Left cardiac atrium (tissue), 4 donors: Measurements from ENCODE around the gene CENPL. TPM values are rescaled to one million over a fixed set of nuclear protein-coding genes. Genes with fewer than 3 reads are reported as not detected.
"Not testable (repeated sequence)": the region's sequence is repeated elsewhere in the genome, so short reads cannot be mapped to it uniquely, and the experiment has no call there.

Source experiments
- ATAC-seq, 2 donors: fragments of 200-7000 bp; cut with Tn5 transposase; one replicate each; pipeline ENCODE4 v1.9.1; 2020; ENCODE audit warnings: mild to moderate bottlenecking in 2 of 2, moderate library complexity in 2 of 2
- DNase-seq: peaks from one replicate; pipeline ENCODE4 v3.0.0-alpha.2; 2020
- intact Hi-C, 2 donors: fragments of 100-400 bp; cut with DNase I; formaldehyde crosslinking; loops; one replicate each; pipeline versions ENCODE4 v1.14.1 to v1.15.1; 2022 to 2023
- total RNA-seq, 2 donors: library from RNA; stranded (reverse); fragmentation: NEBNext Ultra II Directional; extraction: Animal tissue kit (Norgen Biotek cat#: 25700); gene quantifications; one replicate each; pipeline ENCODE4 v1.2.1, GENCODE V29; 2021
- donor health status: DM: no; HTN: yes; CAD: no.
- donor health status: DM: no; HTN: yes; CAD: no; lungs with severe emphysema.
- donor health status: DM: yes; HTN: yes; CAD: no.
- donor health status: Dilated cardiomyopathy.

Gene CENPL
- total RNA-seq, 2 donors from 2014 or later, result 4.3 to 4.9 TPM

DNA sequence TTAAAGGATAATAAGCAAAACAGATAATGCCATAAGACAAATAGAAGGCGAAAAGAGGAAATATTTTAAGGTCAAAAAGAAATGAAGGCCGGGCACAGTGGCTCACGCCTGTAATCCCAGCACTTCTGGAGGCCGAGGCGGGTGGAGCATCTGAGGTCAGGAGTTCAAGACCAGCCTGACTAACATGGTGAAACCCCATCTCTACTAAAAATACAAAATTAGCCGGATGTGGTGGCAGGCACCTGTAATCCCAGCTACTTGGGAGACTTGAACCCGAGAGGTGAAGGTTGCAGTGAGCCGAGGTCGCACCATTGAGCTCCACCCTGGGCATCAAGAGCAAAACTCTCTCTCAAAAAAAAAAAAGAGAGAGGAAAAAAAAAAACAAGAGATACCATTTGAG is 54.4 kb downstream of the CENPL start:
- DNase-seq, intact Hi-C loops, ATAC-seq: not testable (repeated sequence)

DNA sequence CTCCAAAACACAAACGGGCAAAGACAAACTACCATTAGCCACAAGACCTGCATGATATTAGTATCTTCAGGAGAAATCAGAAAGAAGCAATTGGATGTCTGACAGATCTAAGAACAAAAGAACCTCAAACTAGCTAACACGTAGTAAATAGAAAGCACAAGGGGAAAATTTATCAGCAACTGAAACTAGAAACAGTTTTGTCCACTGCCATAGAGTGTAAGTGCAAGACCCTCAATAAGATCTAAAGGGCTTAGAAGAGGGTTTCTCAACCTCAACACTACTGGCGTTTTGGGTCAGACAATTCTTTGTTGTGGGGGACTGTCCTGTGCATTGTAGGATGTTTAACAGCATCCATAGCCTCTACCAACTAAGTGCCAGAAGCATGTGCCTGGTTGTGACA is 55.9 kb downstream of the CENPL start:
- intact Hi-C loops, result no loop called here
- DNase-seq, result no peak
- no peak for ATAC-seq

- ATAC-seq, result no peak
- DNase-seq, result no peak
- intact Hi-C loops, result no loop called here
These were observed 56.5 kb downstream of the CENPL start for GRCh38 chr1:173768206-173768605.

DNA sequence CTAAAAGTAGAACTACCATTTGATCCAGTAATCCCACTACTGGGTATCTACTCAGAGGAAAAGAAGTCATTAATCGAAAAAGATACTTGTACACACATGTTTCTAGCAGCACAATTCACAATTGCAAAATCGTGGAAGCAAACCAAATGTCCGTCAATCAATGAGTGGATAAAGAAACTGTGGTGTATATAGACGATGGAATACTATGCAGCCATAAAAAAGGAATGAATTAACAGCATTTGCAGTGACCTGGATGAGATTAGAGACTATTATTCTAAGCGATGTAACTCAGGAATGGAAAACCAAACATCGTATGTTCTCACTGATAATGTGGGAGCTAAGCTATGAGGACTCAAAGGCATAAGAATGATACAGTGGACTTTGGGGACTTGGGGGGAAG is 60.4 kb downstream of the CENPL start:
- intact Hi-C loops, DNase-seq, ATAC-seq: not testable (repeated sequence)

- ATAC-seq (no peak), DNase-seq (no peak)
- intact Hi-C loops, result no loop called here
These were observed 65.7 kb downstream of the CENPL start for GRCh38 chr1:173758980-173759379.

- intact Hi-C loops, result no loop called here
- ATAC-seq (no peak), DNase-seq (no peak)
These were observed 66.6 kb downstream of the CENPL start for GRCh38 chr1:173758110-173758509.

- no peak for ATAC-seq
- intact Hi-C loops, result no loop called here
- DNase-seq, result no peak
These were observed 67.0 kb downstream of the CENPL start for GRCh38 chr1:173757666-173758065.

DNA sequence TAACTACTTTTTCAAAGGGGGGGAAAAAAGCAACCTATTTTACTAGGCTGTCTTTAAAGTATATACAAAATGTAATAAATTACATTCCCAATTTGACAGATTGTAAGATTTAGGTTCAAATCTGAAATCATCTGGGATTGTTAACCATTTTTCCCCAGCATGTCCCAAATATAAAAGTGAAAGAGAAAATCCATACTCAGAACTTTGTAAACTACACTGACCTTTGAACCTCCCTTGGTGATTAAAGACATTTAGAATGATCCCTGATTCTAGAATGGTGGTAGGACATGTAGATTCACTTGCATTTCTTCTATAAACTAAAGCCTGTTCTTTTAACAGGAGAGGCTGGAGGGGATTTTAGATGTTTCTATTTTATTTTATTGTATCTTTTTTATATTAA is 70.9 kb downstream of the CENPL start:
- intact Hi-C loops, result no loop called here
- ATAC-seq, result no peak
- no peak for DNase-seq

Other genes with a start within 250 kb of the CENPL start
- gene SLC9C2, start 221.8 kb downstream of the CENPL start, total RNA-seq, result under 1 TPM; 0.06 to 0.71 TPM
- not detected for gene TEX50, start 189.5 kb downstream of the CENPL start, total RNA-seq
- under 1 TPM in 1 of 2 donors, not detected in 1; 0.65 TPM for gene ANKRD45, start 155.0 kb downstream of the CENPL start, total RNA-seq
- 10 to 100 TPM; 17.3 to 19.8 TPM for gene KLHL20, start 109.9 kb downstream of the CENPL start, total RNA-seq
- gene DARS2, start 210 bp downstream of the CENPL start, total RNA-seq, result 10 to 100 TPM; 13.1 to 13.2 TPM
- 100 to 1,000 TPM in 1 of 2 donors, 10 to 100 TPM in 1; 84.3 to 108 TPM for gene GAS5, start 43.1 kb upstream of the CENPL start, total RNA-seq
- gene ZBTB37, start 43.5 kb upstream of the CENPL start, total RNA-seq, result 1 to 10 TPM; 9.3 to 9.4 TPM
- gene SERPINC1, start 92.4 kb upstream of the CENPL start, total RNA-seq, result under 1 TPM; 0.21 to 0.35 TPM
- 10 to 100 TPM; 21.1 to 21.9 TPM for gene RC3H1, start 197.5 kb upstream of the CENPL start, total RNA-seq